ENCODE results near the gene CNIH3. TPM values are rescaled to one million over a fixed set of nuclear protein-coding genes. Genes with fewer than 3 reads are reported as not detected.

The CNIH3 gene
- total and polyA plus RNA-seq, 10 of the 15 experiments (the other 5 are each of a cell fraction or from before 2014, with no cell fraction given): 0.77 to 5.8 (median 1.8) TPM

GRCh38 chr1:224733027-224733911 is 117.2 kb downstream of the CNIH3 start (continued):
- TF ChIP-seq PRDM15 (CRISPR knock-in tag; IDR thresholded peaks at IDR 0.05) (no peak), MLLT1 (IDR thresholded peaks at IDR 0.05) (no peak), POU2F2 (IDR thresholded peaks at IDR 0.05; ENCODE audit: borderline replicate concordance, low read depth, low read length) (peak; percentile 96), MYC (IDR thresholded peaks at IDR 0.05; ENCODE audit: insufficient read depth, insufficient read length, insufficient replicate concordance, low read length, severe bottlenecking) (no peak), ZBED1 (IDR thresholded peaks at IDR 0.05; ENCODE audit: borderline replicate concordance) (no peak), CBX3 (IDR thresholded peaks at IDR 0.05; ENCODE audit: borderline replicate concordance, low read depth) (no peak), RELB (IDR thresholded peaks at IDR 0.05; ENCODE audit: low read depth) (peak; percentile 75), POLR2AphosphoS2 (IDR thresholded peaks at IDR 0.05; ENCODE audit: low read depth, low read length) (no peak), NR2C1 (IDR thresholded peaks at IDR 0.05) (no peak), TARDBP (IDR thresholded peaks at IDR 0.05; ENCODE audit: borderline replicate concordance) (no peak), HDGF (IDR thresholded peaks at IDR 0.05) (no peak), CHD2 (IDR thresholded peaks at IDR 0.05; ENCODE audit: borderline replicate concordance, low read depth, low read length) (no peak), MTA2 (IDR thresholded peaks at IDR 0.05; ENCODE audit: low read depth) (peak; percentile 90), ZBTB40 (IDR thresholded peaks at IDR 0.05; ENCODE audit: borderline replicate concordance) (no peak), USF2 (IDR thresholded peaks at IDR 0.05; ENCODE audit: borderline replicate concordance, low read depth, low read length) (no peak), SUPT20H (IDR thresholded peaks at IDR 0.05; ENCODE audit: borderline replicate concordance, control insufficient read depth, low read depth, low read length) (no peak)

Data from GM12878 (cell line).